HFFc6 (cell line): ENCODE data around the gene SCD5. TPM values are rescaled to one million over a fixed set of nuclear protein-coding genes. Genes with fewer than 3 reads are reported as not detected.

Experiments
- DNase-seq: peaks from one replicate; pipeline ENCODE4 v3.0.0-alpha.2; 2018
- H3K27ac Mint-ChIP-seq: 2 replicates; pipeline ENCODE4 v1.8.0; 2020; ENCODE audit warnings: mild to moderate bottlenecking, mixed read lengths
- H3K27me3 Mint-ChIP-seq: 2 replicates; pipeline ENCODE4 v1.8.0; 2021; ENCODE audit warnings: mild to moderate bottlenecking, moderate library complexity, mixed read lengths; ENCODE audit not compliant: insufficient read depth
- H3K36me3 Mint-ChIP-seq: 2 replicates; pipeline ENCODE4 v1.8.0; 2021; ENCODE audit warnings: low read depth, mixed read lengths
- H3K4me1 Mint-ChIP-seq: 2 replicates; pipeline ENCODE4 v1.8.0; 2020; ENCODE audit warnings: low read depth, mixed read lengths
- H3K4me3 Mint-ChIP-seq: 2 replicates; pipeline ENCODE4 v1.8.0; 2020; ENCODE audit warnings: mild to moderate bottlenecking, moderate library complexity, mixed read lengths
- H3K9me3 Mint-ChIP-seq: 2 replicates; pipeline ENCODE4 v1.8.0; 2020; ENCODE audit warnings: mild to moderate bottlenecking, mixed read lengths
- CTCF ChIP-seq: fragments of 200-600 bp; sonication (generic); IDR thresholded peaks from 2 replicates; pipeline ENCODE4 v1.5.0; 2021; ENCODE audit warnings: antibody characterized with exemption, mild to moderate bottlenecking
- microRNA-seq: library from miRNA; unstranded; fragments of <30 nt; microRNA quantifications from one replicate; pipeline ENCODE4, GENCODE V29; 2019
- total RNA-seq, 6 experiments: library from RNA; stranded (reverse); fragmentation: NEBNext Ultra II Directional; extraction: Animal tissue kit (Norgen Biotek cat#: 25700); gene quantifications; 2 replicates in 1 of 6; 3 replicates in 5 of 6; pipeline ENCODE4 v1.2.3, GENCODE V29; 2021

SCD5 gene
- total RNA-seq, 6 experiments from 2014 or later = 28.4 to 36.4 (median 32.0) TPM

DNA sequence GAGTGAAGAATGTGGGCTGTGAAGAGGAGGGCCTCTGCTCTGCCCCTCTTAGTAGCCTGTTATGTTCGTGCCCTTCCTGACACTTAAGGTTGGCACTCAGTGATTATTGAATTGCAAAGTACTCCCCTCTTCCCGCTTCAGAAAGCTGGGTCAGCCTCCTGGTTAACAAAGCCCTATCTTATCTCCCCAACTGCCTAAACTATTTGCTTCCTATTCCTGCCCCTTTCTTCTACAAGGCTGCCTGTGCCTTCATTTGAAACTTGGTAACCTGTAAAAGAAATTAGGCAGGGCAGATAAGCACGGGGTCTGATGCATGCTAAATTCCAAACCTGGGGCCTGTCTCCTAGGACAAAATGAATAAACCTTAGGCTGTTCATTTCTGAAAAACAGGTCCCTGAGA is 213.7 kb downstream of the SCD5 start:
- H3K4me1 Mint-ChIP-seq = no peaks in the 10 kb centered on the region
- peaks cover 41% of the 10 kb centered on the region for H3K27me3 Mint-ChIP-seq
- H3K27ac Mint-ChIP-seq = no peak overlapping the region

GRCh38 chr4:82583897-82584587 is 214.6 kb downstream of the SCD5 start:
- Mint-ChIP-seq H3K36me3 (no peaks in the 10 kb centered on the region), H3K27ac (no peak overlapping the region), H3K4me3 (no peak overlapping the region), H3K27me3 (peaks cover 42% of the 10 kb centered on the region), H3K9me3 (no peaks in the 10 kb centered on the region), H3K4me1 (no peaks in the 10 kb centered on the region)
- TF ChIP-seq CTCF = no peak
- no peak for DNase-seq

More for the DNA sequence above, 213.7 kb downstream of the SCD5 start:
- H3K9me3 Mint-ChIP-seq = no peaks in the 10 kb centered on the region
- no peaks in the 10 kb centered on the region for H3K36me3 Mint-ChIP-seq
- TF ChIP-seq CTCF = no peak
- H3K4me3 Mint-ChIP-seq = no peak overlapping the region
- no peak for DNase-seq

GRCh38 chr4:82579932-82580331 is 218.7 kb downstream of the SCD5 start:
- Mint-ChIP-seq H3K4me3 (no peak overlapping the region), H3K4me1 (no peaks in the 10 kb centered on the region), H3K27ac (no peak overlapping the region), H3K36me3 (no peaks in the 10 kb centered on the region), H3K9me3 (no peaks in the 10 kb centered on the region), H3K27me3 (peaks cover 36% of the 10 kb centered on the region)
- no peak for TF ChIP-seq CTCF
- no peak for DNase-seq

Small RNAs within 50 kb of the gene (microRNA-seq; reads per million reads assigned to microRNA genes)
- gene MIR575 = not detected

Other genes starting within 250 kb of the SCD5 start
- gene TMEM150C, start 236.8 kb downstream of the SCD5 start, total RNA-seq = not detected
- 100 to 1,000 TPM; 304 to 395 (median 384) TPM for gene SEC31A, start 92.4 kb upstream of the SCD5 start, total RNA-seq
- 1 to 10 TPM in 5 of 6 experiments, under 1 TPM in 1; 0.87 to 2.2 (median 1.5) TPM for gene THAP9, start 101.9 kb upstream of the SCD5 start, total RNA-seq
- gene LIN54, start 212.0 kb upstream of the SCD5 start, total RNA-seq = 10 to 100 TPM; 13.8 to 20.5 (median 18.6) TPM
- gene COPS4, start 236.4 kb upstream of the SCD5 start, total RNA-seq = 10 to 100 TPM; 56.4 to 73.6 (median 69.2) TPM